ENCODE measurements around the gene KLHL3. TPM values are rescaled to one million over a fixed set of nuclear protein-coding genes. Genes with fewer than 3 reads are reported as not detected.

The KLHL3 gene
- total RNA-seq, 6 experiments from 2014 or later: 0.25 to 1.3 (median 0.53) TPM

DNA sequence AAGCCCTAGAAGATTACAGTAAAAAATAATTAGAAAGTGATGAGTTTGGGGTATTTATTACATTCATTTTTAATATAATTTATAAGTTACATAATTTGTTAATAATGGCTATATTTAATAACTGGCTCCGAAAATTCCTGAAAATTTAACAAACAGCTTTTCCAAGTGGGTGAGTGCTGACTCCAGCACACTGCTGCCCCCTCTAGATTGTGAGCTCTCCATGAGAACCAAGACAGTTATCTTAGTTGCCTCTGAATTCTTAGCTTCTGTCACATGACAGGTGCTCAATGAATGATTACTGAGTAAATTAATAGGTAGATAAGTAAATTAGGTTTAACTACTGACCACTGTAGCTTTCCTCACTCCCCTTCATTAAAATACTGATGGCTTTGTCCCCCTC is 7.8 kb downstream of the KLHL3 start:
- H3K36me3 Mint-ChIP-seq (ENCODE audit: low read depth): no peaks in the 10 kb centered on the region

DNA sequence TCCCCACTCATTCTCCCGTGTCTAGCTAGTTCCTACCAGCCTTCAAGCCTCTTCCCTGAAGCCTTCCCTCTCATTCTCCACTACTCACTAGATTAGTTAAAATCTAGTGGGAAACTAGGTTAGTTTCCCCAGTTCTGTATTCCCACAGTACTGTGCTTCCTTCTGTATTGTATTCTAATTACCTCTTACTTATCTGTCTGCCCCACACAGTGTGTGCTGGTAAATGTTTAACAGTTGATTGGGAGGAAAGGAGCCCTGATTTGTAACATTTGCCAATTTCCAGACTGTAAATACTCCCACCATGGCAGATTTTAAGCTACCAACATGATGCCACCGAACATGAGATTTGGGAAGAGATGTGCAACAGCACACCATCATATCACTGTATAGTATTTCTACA is 8.3 kb downstream of the KLHL3 start:
- Mint-ChIP-seq H3K36me3 (ENCODE audit: low read depth) (no peaks in the 10 kb centered on the region), H3K27ac (no peak overlapping the region), H3K27me3 (ENCODE audit: insufficient read depth) (peaks cover 6% of the 10 kb centered on the region; the same call in 1 of the 2 replicates), H3K4me1 (ENCODE audit: low read depth) (peaks cover 17% of the 10 kb centered on the region), H3K4me3 (no peak overlapping the region), H3K9me3 (no peaks in the 10 kb centered on the region)
- no peak for DNase-seq
- TF ChIP-seq CTCF (IDR thresholded peaks at IDR 0.05): no peak

More for the DNA sequence above, 7.8 kb downstream of the KLHL3 start:
- Mint-ChIP-seq H3K4me1 (ENCODE audit: low read depth) (peaks cover 17% of the 10 kb centered on the region), H3K27me3 (ENCODE audit: insufficient read depth) (peaks cover 6% of the 10 kb centered on the region; the same call in 1 of the 2 replicates), H3K27ac (no peak overlapping the region), H3K9me3 (no peaks in the 10 kb centered on the region), H3K4me3 (no peak overlapping the region)
- TF ChIP-seq CTCF (IDR thresholded peaks at IDR 0.05): peak; percentile 25; the same call in 1 of the 2 replicates
- DNase-seq: no peak

DNA sequence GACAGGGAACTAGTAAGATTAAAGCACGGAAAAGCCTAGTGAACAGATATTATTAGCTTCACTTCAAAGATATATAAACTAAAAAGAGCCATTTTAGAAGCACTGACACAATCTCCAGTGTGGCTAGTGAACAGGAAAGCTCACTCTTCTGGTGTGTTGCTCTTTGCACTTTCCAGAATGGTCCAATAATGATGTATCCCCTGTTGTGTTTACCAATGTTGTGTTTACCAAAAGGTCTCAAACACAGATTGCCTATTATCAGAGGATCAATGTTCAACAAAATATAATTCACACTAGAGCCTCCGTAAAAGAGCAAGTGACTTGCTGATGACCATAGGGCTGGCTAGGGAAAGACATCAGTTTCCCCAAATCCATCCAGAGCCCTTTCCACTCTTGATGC is 11.6 kb downstream of the KLHL3 start:
- H3K9me3 Mint-ChIP-seq: no peaks in the 10 kb centered on the region
- TF ChIP-seq CTCF (IDR thresholded peaks at IDR 0.05): no peak
- H3K36me3 Mint-ChIP-seq (ENCODE audit: low read depth): no peaks in the 10 kb centered on the region
- no peak overlapping the region for H3K4me3 Mint-ChIP-seq
- H3K27me3 Mint-ChIP-seq (ENCODE audit: insufficient read depth): peaks cover 11% of the 10 kb centered on the region
- no peak for DNase-seq
- no peak overlapping the region for H3K27ac Mint-ChIP-seq
- no peaks in the 10 kb centered on the region for H3K4me1 Mint-ChIP-seq (ENCODE audit: low read depth)

- H3K36me3 Mint-ChIP-seq (ENCODE audit: low read depth): no peaks in the 10 kb centered on the region
- no peak for DNase-seq
- no peak overlapping the region for H3K4me3 Mint-ChIP-seq
Observed at GRCh38 chr5:137718611-137719010, 17.3 kb downstream of the KLHL3 start.

DNA sequence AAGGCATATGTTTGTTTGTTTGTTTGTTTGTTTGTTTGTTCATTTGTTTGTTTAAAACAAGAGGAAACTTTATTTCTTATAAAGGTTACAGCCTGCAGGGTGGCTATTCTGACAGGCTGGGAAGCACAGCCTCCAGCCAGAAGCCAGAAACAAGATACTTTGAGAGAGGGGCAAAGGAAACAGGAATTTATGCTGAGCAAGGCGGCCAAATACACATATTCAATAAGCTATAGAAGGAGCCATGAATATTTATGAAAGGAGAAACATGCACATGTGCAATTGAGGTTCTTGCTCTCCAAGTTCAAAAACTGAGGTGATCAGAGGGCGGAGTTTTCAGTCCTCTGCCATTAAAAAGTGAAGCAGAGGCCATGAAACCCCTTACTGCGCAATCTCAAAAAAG is 19.6 kb downstream of the KLHL3 start:
- H3K4me1 Mint-ChIP-seq (ENCODE audit: low read depth): peaks cover 10% of the 10 kb centered on the region; the same call in 1 of the 2 replicates
- peaks cover 4% of the 10 kb centered on the region for H3K9me3 Mint-ChIP-seq
- H3K36me3 Mint-ChIP-seq (ENCODE audit: low read depth): no peaks in the 10 kb centered on the region
- H3K27me3 Mint-ChIP-seq (ENCODE audit: insufficient read depth): peaks cover 11% of the 10 kb centered on the region
- no peak for DNase-seq
- H3K27ac Mint-ChIP-seq: no peak overlapping the region
- TF ChIP-seq CTCF (IDR thresholded peaks at IDR 0.05): no peak
- no peak overlapping the region for H3K4me3 Mint-ChIP-seq

More at GRCh38 chr5:137718611-137719010, 17.3 kb downstream of the KLHL3 start:
- Mint-ChIP-seq H3K27ac (no peak overlapping the region), H3K9me3 (no peaks in the 10 kb centered on the region), H3K4me1 (ENCODE audit: low read depth) (peaks cover 10% of the 10 kb centered on the region; the same call in 1 of the 2 replicates), H3K27me3 (ENCODE audit: insufficient read depth) (peaks cover 11% of the 10 kb centered on the region)
- no peak for TF ChIP-seq CTCF (IDR thresholded peaks at IDR 0.05)

DNA sequence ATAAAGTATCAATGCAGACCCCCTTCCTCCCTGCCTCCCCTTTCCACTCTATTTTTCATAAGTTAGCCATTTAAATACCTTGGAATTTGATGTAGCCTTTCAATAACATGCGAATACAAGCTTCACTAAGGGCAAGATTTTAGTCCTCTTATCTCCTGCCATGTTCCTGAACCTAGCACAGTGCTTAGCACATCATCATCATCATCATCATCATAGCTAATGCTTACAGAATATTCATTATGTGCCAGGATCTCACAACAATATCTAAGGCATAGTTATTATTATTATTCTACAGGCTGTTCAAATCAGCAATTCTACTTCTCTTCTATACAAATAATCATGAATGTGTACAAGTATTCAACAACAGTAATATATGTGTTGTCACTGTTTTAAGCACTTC is 20.4 kb downstream of the KLHL3 start:
- DNase-seq: no peak
- peaks cover 4% of the 10 kb centered on the region for H3K9me3 Mint-ChIP-seq
- no peak overlapping the region for H3K27ac Mint-ChIP-seq
- no peaks in the 10 kb centered on the region for H3K36me3 Mint-ChIP-seq (ENCODE audit: low read depth)
- no peak overlapping the region for H3K4me3 Mint-ChIP-seq
- TF ChIP-seq CTCF (IDR thresholded peaks at IDR 0.05): no peak
- H3K27me3 Mint-ChIP-seq (ENCODE audit: insufficient read depth): peaks cover 6% of the 10 kb centered on the region; the same call in 1 of the 2 replicates
- peaks cover 10% of the 10 kb centered on the region; the same call in 1 of the 2 replicates for H3K4me1 Mint-ChIP-seq (ENCODE audit: low read depth)

Measured in HFFc6 (cell line).